ENCODE results near the gene SASH1.

- no peak for TF ChIP-seq CTCF (IDR thresholded peaks at IDR 0.05)
- no peak for TF ChIP-seq POLR2A (IDR thresholded peaks at IDR 0.05)
Measured at GRCh38 chr6:148528292-148528691, 185.7 kb downstream of the SASH1 start.

Measured in body of pancreas (tissue), 4 donors.